GM18873 (cell line): ENCODE data around the gene GAS2L3.
"Not testable (repeated sequence)": the region's sequence is repeated elsewhere in the genome, so short reads cannot be mapped to it uniquely, and the experiment has no call there.

Experiments
- ATAC-seq: cut with Tn5 transposase; IDR thresholded peaks from one replicate; pipeline ENCODE4 v1.9.1; 2021; ENCODE audit warnings: mild to moderate bottlenecking, moderate library complexity, moderate number of reproducible peaks; ENCODE audit not compliant: unreplicated experiment, low FRiP score

The GAS2L3 gene

GRCh38 chr12:100573292-100574186, at the start of gene GAS2L3:
Gene GAS2L3 (plus strand): TSS chr12:100573684. CDS start chr12:100594905, 21,221 bp downstream.
- ATAC-seq: peak; percentile 90

GRCh38 chr12:100528034-100528433, 45.5 kb upstream of the GAS2L3 start:
- no peak for ATAC-seq

- no peak for ATAC-seq
These were observed 44.9 kb upstream of the GAS2L3 start for GRCh38 chr12:100528471-100529127.

GRCh38 chr12:100529756-100530350, 43.6 kb upstream of the GAS2L3 start:
- ATAC-seq: no peak

GRCh38 chr12:100533376-100533775, 40.1 kb upstream of the GAS2L3 start:
- ATAC-seq: no peak

- ATAC-seq: no peak
These were observed 38.8 kb upstream of the GAS2L3 start for GRCh38 chr12:100534625-100535227.

- no peak for ATAC-seq
These were observed 34.3 kb upstream of the GAS2L3 start for GRCh38 chr12:100539202-100539601.

GRCh38 chr12:100544165-100544564, 29.3 kb upstream of the GAS2L3 start:
- ATAC-seq: no peak

- ATAC-seq: no peak
These were observed 28.4 kb upstream of the GAS2L3 start for GRCh38 chr12:100545092-100545491.

- no peak for ATAC-seq
These were observed 19.5 kb upstream of the GAS2L3 start for GRCh38 chr12:100553936-100554335.

- no peak for ATAC-seq
These were observed 18.8 kb upstream of the GAS2L3 start for GRCh38 chr12:100554608-100555077.

- no peak for ATAC-seq
These were observed 17.8 kb upstream of the GAS2L3 start for GRCh38 chr12:100555722-100556121.

GRCh38 chr12:100557357-100557756, 16.1 kb upstream of the GAS2L3 start:
- ATAC-seq: no peak

- ATAC-seq: not testable (repeated sequence)
These were observed 14.2 kb upstream of the GAS2L3 start for GRCh38 chr12:100559261-100559660.

- ATAC-seq: no peak
These were observed 9.4 kb upstream of the GAS2L3 start for GRCh38 chr12:100564090-100564489.

- ATAC-seq: no peak
These were observed 8.5 kb upstream of the GAS2L3 start for GRCh38 chr12:100564905-100565467.

GRCh38 chr12:100565987-100566545, 7.4 kb upstream of the GAS2L3 start:
- no peak for ATAC-seq

- ATAC-seq: peak; percentile 96
These were observed 6.4 kb upstream of the GAS2L3 start for GRCh38 chr12:100566887-100567637.

- ATAC-seq: peak; percentile 5
These were observed 5.5 kb upstream of the GAS2L3 start for GRCh38 chr12:100567945-100568344.
